Loucy (cell line): ENCODE results near the gene PPP1R13B.

Experiments
- EZH2phosphoT487 ChIP-seq: fragments of 200-600 bp; IDR thresholded peaks from 2 replicates; pipeline ENCODE4 v1.6.1; 2018; ENCODE audit warnings: antibody characterized with exemption, mild to moderate bottlenecking, moderate library complexity, borderline replicate concordance
- TF ChIP-seq, protein P1 (sequence below): fragments of 200-600 bp; sonication (generic); conservative IDR thresholded peaks from 2 replicates; pipeline ENCODE4 v1.5.1; 2014; ENCODE audit warnings: mild to moderate bottlenecking, antibody characterized with exemption, low read length

DNA sequence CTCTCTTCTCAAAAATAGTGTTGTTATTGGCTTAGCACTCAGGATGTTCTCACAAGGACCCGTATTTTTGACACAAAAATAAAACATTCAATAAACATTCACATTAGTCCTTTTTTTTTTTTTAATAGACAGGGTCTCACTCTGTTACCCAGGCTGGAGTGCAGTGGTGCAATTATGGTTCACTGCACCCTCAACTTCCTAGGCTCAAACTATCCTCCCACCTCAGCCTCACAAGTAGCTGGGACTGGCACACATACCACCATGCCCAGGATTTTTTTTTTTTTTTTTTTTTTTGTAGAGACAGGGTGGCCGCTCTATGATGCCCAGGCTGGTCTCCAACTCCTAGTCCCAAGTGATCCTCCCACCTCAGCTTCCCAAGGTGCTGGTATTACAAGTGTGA, 27.0 kb downstream of the PPP1R13B start:
- TF ChIP-seq, protein P1, sequence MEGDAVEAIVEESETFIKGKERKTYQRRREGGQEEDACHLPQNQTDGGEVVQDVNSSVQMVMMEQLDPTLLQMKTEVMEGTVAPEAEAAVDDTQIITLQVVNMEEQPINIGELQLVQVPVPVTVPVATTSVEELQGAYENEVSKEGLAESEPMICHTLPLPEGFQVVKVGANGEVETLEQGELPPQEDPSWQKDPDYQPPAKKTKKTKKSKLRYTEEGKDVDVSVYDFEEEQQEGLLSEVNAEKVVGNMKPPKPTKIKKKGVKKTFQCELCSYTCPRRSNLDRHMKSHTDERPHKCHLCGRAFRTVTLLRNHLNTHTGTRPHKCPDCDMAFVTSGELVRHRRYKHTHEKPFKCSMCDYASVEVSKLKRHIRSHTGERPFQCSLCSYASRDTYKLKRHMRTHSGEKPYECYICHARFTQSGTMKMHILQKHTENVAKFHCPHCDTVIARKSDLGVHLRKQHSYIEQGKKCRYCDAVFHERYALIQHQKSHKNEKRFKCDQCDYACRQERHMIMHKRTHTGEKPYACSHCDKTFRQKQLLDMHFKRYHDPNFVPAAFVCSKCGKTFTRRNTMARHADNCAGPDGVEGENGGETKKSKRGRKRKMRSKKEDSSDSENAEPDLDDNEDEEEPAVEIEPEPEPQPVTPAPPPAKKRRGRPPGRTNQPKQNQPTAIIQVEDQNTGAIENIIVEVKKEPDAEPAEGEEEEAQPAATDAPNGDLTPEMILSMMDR, result no peak
- TF ChIP-seq EZH2phosphoT487, result no peak
